ENCODE data around the gene MGRN1. TPM values are rescaled to one million over a fixed set of nuclear protein-coding genes. Genes with fewer than 3 reads are reported as not detected.

The MGRN1 gene
- total and polyA plus RNA-seq, 2 of the 13 experiments (the other 11 are each of a cell fraction or from before 2014, with no cell fraction given), result 11.9 to 12.6 TPM

DNA sequence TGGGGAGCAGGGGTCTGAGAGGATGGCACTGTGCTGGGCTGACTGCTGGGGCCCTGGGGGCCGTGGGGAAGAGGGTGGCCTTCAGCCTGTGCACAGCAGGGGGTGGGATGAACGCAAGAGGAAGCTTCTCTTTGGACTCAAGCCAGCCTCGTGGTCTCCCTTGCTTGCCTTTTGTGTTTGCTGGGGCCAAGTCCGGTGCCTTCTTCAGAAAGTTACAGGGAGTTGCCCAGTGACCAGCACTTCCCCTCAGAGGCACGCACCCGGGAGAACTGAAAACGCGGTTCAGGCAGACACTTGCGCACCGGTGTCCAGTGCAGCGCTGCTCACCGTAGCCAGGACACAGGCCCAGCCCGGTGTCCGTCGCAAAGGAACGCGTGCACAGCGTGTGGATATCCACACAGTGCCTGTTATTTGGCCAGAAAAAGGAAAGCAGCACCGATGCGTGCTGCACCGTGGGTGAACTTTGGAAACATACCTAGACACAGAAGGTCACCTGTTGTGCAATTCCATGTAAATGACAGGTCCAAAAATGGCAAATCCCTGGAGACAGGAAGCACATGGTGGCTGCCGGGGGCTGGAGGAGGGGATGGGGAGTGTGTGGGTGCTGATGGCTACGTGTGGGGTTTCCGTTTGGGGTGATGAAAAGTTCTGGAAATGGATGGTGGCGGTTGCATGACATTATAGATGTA, 39.3 kb downstream of the MGRN1 start (continued):
- TF ChIP-seq, protein P1, sequence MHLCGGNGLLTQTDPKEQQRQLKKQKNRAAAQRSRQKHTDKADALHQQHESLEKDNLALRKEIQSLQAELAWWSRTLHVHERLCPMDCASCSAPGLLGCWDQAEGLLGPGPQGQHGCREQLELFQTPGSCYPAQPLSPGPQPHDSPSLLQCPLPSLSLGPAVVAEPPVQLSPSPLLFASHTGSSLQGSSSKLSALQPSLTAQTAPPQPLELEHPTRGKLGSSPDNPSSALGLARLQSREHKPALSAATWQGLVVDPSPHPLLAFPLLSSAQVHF (CRISPR knock-in tag; IDR thresholded peaks at IDR 0.05), result no peak
- TF ChIP-seq, protein P2, sequence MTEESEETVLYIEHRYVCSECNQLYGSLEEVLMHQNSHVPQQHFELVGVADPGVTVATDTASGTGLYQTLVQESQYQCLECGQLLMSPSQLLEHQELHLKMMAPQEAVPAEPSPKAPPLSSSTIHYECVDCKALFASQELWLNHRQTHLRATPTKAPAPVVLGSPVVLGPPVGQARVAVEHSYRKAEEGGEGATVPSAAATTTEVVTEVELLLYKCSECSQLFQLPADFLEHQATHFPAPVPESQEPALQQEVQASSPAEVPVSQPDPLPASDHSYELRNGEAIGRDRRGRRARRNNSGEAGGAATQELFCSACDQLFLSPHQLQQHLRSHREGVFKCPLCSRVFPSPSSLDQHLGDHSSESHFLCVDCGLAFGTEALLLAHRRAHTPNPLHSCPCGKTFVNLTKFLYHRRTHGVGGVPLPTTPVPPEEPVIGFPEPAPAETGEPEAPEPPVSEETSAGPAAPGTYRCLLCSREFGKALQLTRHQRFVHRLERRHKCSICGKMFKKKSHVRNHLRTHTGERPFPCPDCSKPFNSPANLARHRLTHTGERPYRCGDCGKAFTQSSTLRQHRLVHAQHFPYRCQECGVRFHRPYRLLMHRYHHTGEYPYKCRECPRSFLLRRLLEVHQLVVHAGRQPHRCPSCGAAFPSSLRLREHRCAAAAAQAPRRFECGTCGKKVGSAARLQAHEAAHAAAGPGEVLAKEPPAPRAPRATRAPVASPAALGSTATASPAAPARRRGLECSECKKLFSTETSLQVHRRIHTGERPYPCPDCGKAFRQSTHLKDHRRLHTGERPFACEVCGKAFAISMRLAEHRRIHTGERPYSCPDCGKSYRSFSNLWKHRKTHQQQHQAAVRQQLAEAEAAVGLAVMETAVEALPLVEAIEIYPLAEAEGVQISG (CRISPR knock-in tag; IDR thresholded peaks at IDR 0.05), result peak; percentile 84; the same call in 1 of the 2 replicates
- peak; percentile 96 for TF ChIP-seq ZNF296 (CRISPR knock-in tag; conservative IDR thresholded peaks at IDR 0.05)
- no peak for TF ChIP-seq ZNF282 (IDR thresholded peaks at IDR 0.05; ENCODE audit: partially characterized antibody)
- no peak for TF ChIP-seq ZNF615 (CRISPR knock-in tag; IDR thresholded peaks at IDR 0.05; ENCODE audit: borderline replicate concordance)
- TF ChIP-seq, protein P3, sequence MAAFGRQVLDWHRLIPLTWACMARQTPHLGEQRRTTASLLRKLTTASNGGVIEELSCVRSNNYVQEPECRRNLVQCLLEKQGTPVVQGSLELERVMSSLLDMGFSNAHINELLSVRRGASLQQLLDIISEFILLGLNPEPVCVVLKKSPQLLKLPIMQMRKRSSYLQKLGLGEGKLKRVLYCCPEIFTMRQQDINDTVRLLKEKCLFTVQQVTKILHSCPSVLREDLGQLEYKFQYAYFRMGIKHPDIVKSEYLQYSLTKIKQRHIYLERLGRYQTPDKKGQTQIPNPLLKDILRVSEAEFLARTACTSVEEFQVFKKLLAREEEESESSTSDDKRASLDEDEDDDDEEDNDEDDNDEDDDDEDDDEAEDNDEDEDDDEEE (CRISPR knock-in tag; IDR thresholded peaks at IDR 0.05), result 0 out of 2 replicates have a peak, but pooled peaks have one; percentile 34
- no peak; the same call in none of the 2 replicates for TF ChIP-seq ZNF552 (CRISPR knock-in tag; IDR thresholded peaks at IDR 0.05; ENCODE audit: borderline replicate concordance)
- TF ChIP-seq NR1H2 (CRISPR knock-in tag; IDR thresholded peaks at IDR 0.05; ENCODE audit: borderline replicate concordance, low read depth), result peak; percentile 88; the same call in 1 of the 2 replicates
- TF ChIP-seq ESRRA (CRISPR knock-in tag; IDR thresholded peaks at IDR 0.05; ENCODE audit: low read depth), result peak; percentile 86
- 0 out of 2 replicates have a peak, but pooled peaks have one; percentile 16 for TF ChIP-seq ONECUT2 (CRISPR knock-in tag; IDR thresholded peaks at IDR 0.05)
- TF ChIP-seq, protein P4, sequence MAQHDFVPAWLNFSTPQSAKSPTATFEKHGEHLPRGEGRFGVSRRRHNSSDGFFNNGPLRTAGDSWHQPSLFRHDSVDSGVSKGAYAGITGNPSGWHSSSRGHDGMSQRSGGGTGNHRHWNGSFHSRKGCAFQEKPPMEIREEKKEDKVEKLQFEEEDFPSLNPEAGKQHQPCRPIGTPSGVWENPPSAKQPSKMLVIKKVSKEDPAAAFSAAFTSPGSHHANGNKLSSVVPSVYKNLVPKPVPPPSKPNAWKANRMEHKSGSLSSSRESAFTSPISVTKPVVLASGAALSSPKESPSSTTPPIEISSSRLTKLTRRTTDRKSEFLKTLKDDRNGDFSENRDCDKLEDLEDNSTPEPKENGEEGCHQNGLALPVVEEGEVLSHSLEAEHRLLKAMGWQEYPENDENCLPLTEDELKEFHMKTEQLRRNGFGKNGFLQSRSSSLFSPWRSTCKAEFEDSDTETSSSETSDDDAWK (CRISPR knock-in tag; IDR thresholded peaks at IDR 0.05), result no peak
- no peak for TF ChIP-seq POLR2AphosphoS2 (IDR thresholded peaks at IDR 0.05; ENCODE audit: low read depth, low read length)
- TF ChIP-seq KMT2B (CRISPR knock-in tag; IDR thresholded peaks at IDR 0.05), result no peak; the same call in 1 of the 2 replicates
- TF ChIP-seq FOXM1 (CRISPR knock-in tag; IDR thresholded peaks at IDR 0.05), result no peak
- TF ChIP-seq NCOR1 (IDR thresholded peaks at IDR 0.05; ENCODE audit: borderline replicate concordance, low read length), result peak; percentile 92; the same call in 1 of the 2 replicates
- TF ChIP-seq ZNF891 (CRISPR knock-in tag; IDR thresholded peaks at IDR 0.05), result peak; percentile 82; the same call in 1 of the 2 replicates
- TF ChIP-seq ZNF460 (CRISPR knock-in tag; IDR thresholded peaks at IDR 0.05; ENCODE audit: borderline replicate concordance), result no peak; the same call in 1 of the 2 replicates
- TF ChIP-seq ZFAT (CRISPR knock-in tag; conservative IDR thresholded peaks at IDR 0.05), result no peak; the same call in 1 of the 2 replicates
- peak; percentile 79; the same call in 1 of the 2 replicates for TF ChIP-seq ZNF557 (CRISPR knock-in tag; IDR thresholded peaks at IDR 0.05)
- 0 out of 2 replicates have a peak, but pooled peaks have one; percentile 22 for TF ChIP-seq REL (CRISPR knock-in tag; conservative IDR thresholded peaks at IDR 0.05)
- TF ChIP-seq ZMAT3 (CRISPR knock-in tag; conservative IDR thresholded peaks at IDR 0.05), result peak; percentile 98
- TF ChIP-seq ATRX (CRISPR knock-in tag; IDR thresholded peaks at IDR 0.05; ENCODE audit: borderline replicate concordance), result peak; percentile 60; the same call in 1 of the 2 replicates
- TF ChIP-seq MZF1 (CRISPR knock-in tag; IDR thresholded peaks at IDR 0.05; ENCODE audit: borderline replicate concordance), result peak; percentile 96; the same call in 1 of the 2 replicates
- no peak for TF ChIP-seq ZNF207 (IDR thresholded peaks at IDR 0.05; ENCODE audit: borderline replicate concordance)
- TF ChIP-seq FOSL2 (CRISPR knock-in tag; IDR thresholded peaks at IDR 0.05), result peak; percentile 75

All from HepG2 (cell line).